HepG2 (cell line): ENCODE data around the gene SLC6A12.

ENCODE experiments used
- ARID3A ChIP-seq: IDR thresholded peaks from 2 replicates; pipeline ENCODE4 v1.6.1; 2012; ENCODE audit warnings: low read depth, low read length, improper control_type of control experiment
- ATF7 ChIP-seq, 2 experiments: fragments of 450-650 bp in 1 of 2; sonication (generic) in 1 of 2; formaldehyde crosslinking in 1 of 2; IDR thresholded peaks; 2 replicates each; pipeline versions ENCODE4 v1.4.0 to v1.6.1; 2016 to 2020; ENCODE audit warnings: antibody characterized with exemption in 1 of 2, mild to moderate bottlenecking in 1 of 2, missing genetic modification reagents in 1 of 2
- CTCF ChIP-seq: sonication (generic); formaldehyde crosslinking; IDR thresholded peaks from 2 replicates; pipeline ENCODE4 v1.5.0; 2020; ENCODE audit warnings: mild to moderate bottlenecking, missing genetic modification reagents, moderate library complexity
- KLF12 ChIP-seq: sonication (generic); formaldehyde crosslinking; IDR thresholded peaks from 2 replicates; pipeline ENCODE4 v1.4.0; 2020; ENCODE audit warnings: missing genetic modification reagents, borderline replicate concordance
- MAF1 ChIP-seq: sonication (generic); formaldehyde crosslinking; IDR thresholded peaks from 2 replicates; pipeline ENCODE4 v1.5.0; 2020; ENCODE audit warnings: missing genetic modification reagents, borderline replicate concordance
- MED1 ChIP-seq: sonication (generic); formaldehyde crosslinking; IDR thresholded peaks from 2 replicates; pipeline ENCODE4 v1.4.0; 2020; ENCODE audit warnings: missing genetic modification reagents
- NR2C2 ChIP-seq: sonication (generic); formaldehyde crosslinking; IDR thresholded peaks from 2 replicates; pipeline ENCODE4 v1.4.0; 2020; ENCODE audit warnings: missing genetic modification reagents, mild to moderate bottlenecking, moderate library complexity, borderline replicate concordance
- POLR2A ChIP-seq, 2 experiments: IDR thresholded peaks; 2 replicates each; pipeline ENCODE4 v1.6.1; 2011; ENCODE audit warnings: low read depth in 2 of 2, low read length in 2 of 2, mild to moderate bottlenecking in 1 of 2, moderate library complexity in 1 of 2; ENCODE audit not compliant: insufficient read depth in 1 of 2
- RAD21 ChIP-seq: fragments of 450-650 bp; formaldehyde crosslinking; IDR thresholded peaks from 2 replicates; pipeline ENCODE4 v1.5.0; 2020; ENCODE audit warnings: mild to moderate bottlenecking
- ZSCAN20 ChIP-seq: sonication (generic); formaldehyde crosslinking; IDR thresholded peaks from 2 replicates; pipeline ENCODE4 v1.4.0; 2020; ENCODE audit warnings: missing genetic modification reagents, mild to moderate bottlenecking, borderline replicate concordance

- TF ChIP-seq MED1 (CRISPR knock-in tag), result no peak
- no peak for TF ChIP-seq POLR2A (IDR thresholded peaks at IDR 0.05; ENCODE audit: insufficient read depth in 1 of 2, low read depth in 2 of 2, low read length in 2 of 2)
- TF ChIP-seq ATF7 (IDR thresholded peaks at IDR 0.05), result no peak
- no peak for TF ChIP-seq ATF7 (CRISPR knock-in tag; IDR thresholded peaks at IDR 0.05)
- TF ChIP-seq NR2C2, result no peak
- no peak for TF ChIP-seq ZSCAN20
- TF ChIP-seq ARID3A, result no peak
- no peak for TF ChIP-seq KLF12 (CRISPR knock-in tag)
- TF ChIP-seq CTCF (CRISPR knock-in tag), result no peak
- no peak for TF ChIP-seq RAD21 (CRISPR knock-in tag)
- TF ChIP-seq MAF1, result no peak
Observed at GRCh38 chr12:189622-189962, 24.4 kb downstream of the SLC6A12 start.
